ENCODE measurements around the gene TAGLN.

Gene TAGLN

DNA sequence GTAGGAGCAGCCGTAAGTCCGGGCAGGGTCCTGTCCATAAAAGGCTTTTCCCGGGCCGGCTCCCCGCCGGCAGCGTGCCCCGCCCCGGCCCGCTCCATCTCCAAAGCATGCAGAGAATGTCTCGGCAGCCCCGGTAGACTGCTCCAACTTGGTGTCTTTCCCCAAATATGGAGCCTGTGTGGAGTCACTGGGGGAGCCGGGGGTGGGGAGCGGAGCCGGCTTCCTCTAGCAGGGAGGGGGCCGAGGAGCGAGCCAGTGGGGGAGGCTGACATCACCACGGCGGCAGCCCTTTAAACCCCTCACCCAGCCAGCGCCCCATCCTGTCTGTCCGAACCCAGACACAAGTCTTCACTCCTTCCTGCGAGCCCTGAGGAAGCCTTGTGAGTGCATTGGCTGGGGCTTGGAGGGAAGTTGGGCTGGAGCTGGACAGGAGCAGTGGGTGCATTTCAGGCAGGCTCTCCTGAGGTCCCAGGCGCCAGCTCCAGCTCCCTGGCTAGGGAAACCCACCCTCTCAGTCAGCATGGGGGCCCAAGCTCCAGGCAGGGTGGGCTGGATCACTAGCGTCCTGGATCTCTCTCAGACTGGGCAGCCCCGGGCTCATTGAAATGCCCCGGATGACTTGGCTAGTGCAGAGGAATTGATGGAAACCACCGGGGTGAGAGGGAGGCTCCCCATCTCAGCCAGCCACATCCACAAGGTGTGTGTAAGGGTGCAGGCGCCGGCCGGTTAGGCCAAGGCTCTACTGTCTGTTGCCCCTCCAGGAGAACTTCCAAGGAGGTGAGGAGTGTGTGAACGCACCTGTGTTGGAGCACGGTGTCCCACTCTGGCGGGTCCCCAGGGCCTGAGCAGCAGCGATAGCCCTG is at the start of gene TAGLN:
Gene TAGLN (plus strand): TSS at position 318 of the 863 bp plus-strand sequence. CDS start 3,644 bp downstream, outside the sequence.
- Histone ChIP-seq H4K20me1 (ENCODE audit: insufficient read depth, low read length) (no peaks in the 10 kb centered on the region), H3K36me3 (replicated peaks; ENCODE audit: low read depth, low read length) (peaks cover 3% of the 10 kb centered on the region), H3K27me3 (ENCODE audit: low read depth, low read length) (no peaks in the 10 kb centered on the region), H3K9me3 (ENCODE audit: insufficient read depth, low read length) (no peaks in the 10 kb centered on the region), H3K9ac (ENCODE audit: low read length) (no peak within 1 kb of the TSS), H3K4me1 (ENCODE audit: low read length) (no peaks in the 10 kb centered on the region), H3K27ac (ENCODE audit: low read length) (no peak within 1 kb of the TSS), H2AFZ (ENCODE audit: low read depth, low read length) (no peak within 1 kb of the TSS), H3K79me2 (ENCODE audit: low read length) (no peaks in the 10 kb centered on the region), H3K4me3 (ENCODE audit: low read length) (no peak within 1 kb of the TSS), H3K4me2 (ENCODE audit: low read length) (no peak within 1 kb of the TSS)
- TF ChIP-seq CTCF (IDR thresholded peaks at IDR 0.05; ENCODE audit: low read depth, low read length) (no peak), EZH2phosphoT487 (IDR thresholded peaks at IDR 0.05; ENCODE audit: low read depth) (no peak)

DNA sequence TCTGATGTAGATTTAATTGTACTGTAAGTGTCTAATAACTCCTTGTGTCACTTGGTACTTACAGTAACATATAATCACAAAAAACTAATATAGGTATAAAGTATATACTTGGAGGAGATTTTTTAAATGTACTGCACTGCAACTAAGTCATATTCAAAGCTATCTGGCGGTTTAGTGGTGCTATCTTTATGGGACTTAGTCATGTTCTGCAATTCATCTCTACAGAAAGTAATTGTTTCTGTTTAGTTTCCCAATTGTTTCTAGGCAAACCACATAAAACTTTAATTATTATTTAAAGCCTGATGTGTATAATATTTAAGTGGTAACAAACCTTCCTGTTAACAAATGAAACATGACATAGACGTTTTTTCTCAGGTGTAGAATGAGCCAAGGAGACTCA is 47.1 kb upstream of the TAGLN start:
- peaks cover 99% of the 10 kb centered on the region for H3K79me2 ChIP-seq (ENCODE audit: low read length)
- H3K36me3 ChIP-seq (replicated peaks; ENCODE audit: low read depth, low read length) = peaks cover 45% of the 10 kb centered on the region
- no peak overlapping the region for H3K4me3 ChIP-seq (ENCODE audit: low read length)
- H3K9ac ChIP-seq (ENCODE audit: low read length) = no peak overlapping the region
- H3K4me2 ChIP-seq (ENCODE audit: low read length) = no peak overlapping the region
- H2AFZ ChIP-seq (ENCODE audit: low read depth, low read length) = no peak overlapping the region
- no peaks in the 10 kb centered on the region for H3K9me3 ChIP-seq (ENCODE audit: insufficient read depth, low read length)
- H3K27ac ChIP-seq (ENCODE audit: low read length) = no peak overlapping the region
- H4K20me1 ChIP-seq (ENCODE audit: insufficient read depth, low read length) = peaks cover 62% of the 10 kb centered on the region
- H3K4me1 ChIP-seq (ENCODE audit: low read length) = no peaks in the 10 kb centered on the region
- TF ChIP-seq CTCF (IDR thresholded peaks at IDR 0.05; ENCODE audit: low read depth, low read length) = no peak
- no peak for TF ChIP-seq EZH2phosphoT487 (IDR thresholded peaks at IDR 0.05; ENCODE audit: low read depth)
- H3K27me3 ChIP-seq (ENCODE audit: low read depth, low read length) = no peaks in the 10 kb centered on the region

- no peak overlapping the region for H2AFZ ChIP-seq (ENCODE audit: low read depth, low read length)
- no peaks in the 10 kb centered on the region; the same call in 1 of the 2 replicates for H3K4me1 ChIP-seq (ENCODE audit: low read length)
- H3K4me3 ChIP-seq (ENCODE audit: low read length) = no peak overlapping the region
- no peaks in the 10 kb centered on the region for H3K27me3 ChIP-seq (ENCODE audit: low read depth, low read length)
- H3K79me2 ChIP-seq (ENCODE audit: low read length) = peaks cover 98% of the 10 kb centered on the region
- no peak overlapping the region for H3K4me2 ChIP-seq (ENCODE audit: low read length)
- no peaks in the 10 kb centered on the region for H3K9me3 ChIP-seq (ENCODE audit: insufficient read depth, low read length)
- peaks cover 58% of the 10 kb centered on the region for H4K20me1 ChIP-seq (ENCODE audit: insufficient read depth, low read length)
- no peak for TF ChIP-seq EZH2phosphoT487 (IDR thresholded peaks at IDR 0.05; ENCODE audit: low read depth)
- no peak for TF ChIP-seq CTCF (IDR thresholded peaks at IDR 0.05; ENCODE audit: low read depth, low read length)
- peaks cover 41% of the 10 kb centered on the region for H3K36me3 ChIP-seq (replicated peaks; ENCODE audit: low read depth, low read length)
- H3K27ac ChIP-seq (ENCODE audit: low read length) = no peak overlapping the region
- no peak overlapping the region for H3K9ac ChIP-seq (ENCODE audit: low read length)
These were observed 44.7 kb upstream of the TAGLN start for GRCh38 chr11:117154468-117154867.

GRCh38 chr11:117157507-117157906 is 41.7 kb upstream of the TAGLN start:
- Histone ChIP-seq H3K4me1 (ENCODE audit: low read length) (peaks cover 16% of the 10 kb centered on the region), H2AFZ (ENCODE audit: low read depth, low read length) (no peak overlapping the region), H3K9ac (ENCODE audit: low read length) (no peak overlapping the region), H3K36me3 (replicated peaks; ENCODE audit: low read depth, low read length) (peaks cover 46% of the 10 kb centered on the region), H3K27me3 (ENCODE audit: low read depth, low read length) (no peaks in the 10 kb centered on the region), H3K4me2 (ENCODE audit: low read length) (no peak overlapping the region), H3K79me2 (ENCODE audit: low read length) (peaks cover 91% of the 10 kb centered on the region), H3K27ac (ENCODE audit: low read length) (no peak overlapping the region), H4K20me1 (ENCODE audit: insufficient read depth, low read length) (peaks cover 38% of the 10 kb centered on the region), H3K9me3 (ENCODE audit: insufficient read depth, low read length) (no peaks in the 10 kb centered on the region), H3K4me3 (ENCODE audit: low read length) (no peak overlapping the region)
- no peak for TF ChIP-seq CTCF (IDR thresholded peaks at IDR 0.05; ENCODE audit: low read depth, low read length)
- TF ChIP-seq EZH2phosphoT487 (IDR thresholded peaks at IDR 0.05; ENCODE audit: low read depth) = no peak

All from OCI-LY3 (cell line).